NCI-H1105 treated with DMSO at 0.1 percent for 48 hours (cell line): Measurements from ENCODE around the gene TRPM5.
A peak's percentile ranks its signal among the peaks of the same experiment; 100 is the strongest.

Experiments used
- DNase-seq: peaks from one replicate; lab custom pipeline; 2025; lab: John Stamatoyannopoulos, UW

TRPM5 gene

GRCh38 chr11:2420502-2421225 lies 23.6 kb downstream of the TRPM5 start:
- DNase-seq, result peak; percentile 69

GRCh38 chr11:2419638-2420501 lies 24.4 kb downstream of the TRPM5 start:
- no peak for DNase-seq

- no peak for DNase-seq
Measured at GRCh38 chr11:2418693-2419360, 25.5 kb downstream of the TRPM5 start.

DNA sequence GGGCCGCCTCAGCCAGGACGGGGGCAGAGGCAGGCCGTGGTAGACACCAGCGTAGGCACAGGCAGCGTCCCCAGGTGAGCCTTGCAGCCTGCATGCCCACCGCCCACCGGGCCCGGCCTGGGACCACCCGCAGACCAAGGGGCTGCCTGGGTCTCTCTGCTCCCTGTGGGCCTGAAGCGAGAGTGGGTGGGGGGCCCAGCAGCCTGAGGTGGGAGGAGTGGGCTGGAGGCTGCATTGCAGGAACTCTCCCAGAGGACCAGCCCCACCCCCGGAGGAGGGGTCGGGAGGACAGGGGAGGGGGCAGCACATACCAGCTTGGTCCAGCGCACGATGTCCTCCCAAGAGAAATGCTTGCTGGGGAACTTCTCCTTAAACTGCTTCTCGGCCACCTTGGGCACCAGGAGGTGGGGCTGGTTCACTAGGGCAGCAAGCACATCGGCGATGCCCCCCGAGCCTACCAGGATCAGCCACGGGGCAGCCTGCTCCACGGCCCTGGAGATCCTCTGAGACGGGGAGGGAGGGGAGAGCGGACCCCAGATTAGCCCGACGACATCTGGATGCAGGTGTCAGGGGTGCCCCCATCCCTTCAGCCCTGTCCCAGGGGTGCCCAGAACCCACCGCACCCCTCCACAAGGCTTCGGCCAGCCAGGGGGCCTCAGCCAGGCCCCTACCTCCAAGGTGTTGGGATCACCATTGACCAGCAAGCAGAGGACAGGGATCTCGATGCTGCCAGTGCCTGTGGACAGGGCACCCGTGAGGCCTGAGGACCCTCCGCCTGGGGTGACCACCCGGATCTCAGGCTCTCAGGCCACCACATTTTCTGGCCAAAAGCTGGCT lies 26.2 kb downstream of the TRPM5 start:
- DNase-seq, result no peak

DNA sequence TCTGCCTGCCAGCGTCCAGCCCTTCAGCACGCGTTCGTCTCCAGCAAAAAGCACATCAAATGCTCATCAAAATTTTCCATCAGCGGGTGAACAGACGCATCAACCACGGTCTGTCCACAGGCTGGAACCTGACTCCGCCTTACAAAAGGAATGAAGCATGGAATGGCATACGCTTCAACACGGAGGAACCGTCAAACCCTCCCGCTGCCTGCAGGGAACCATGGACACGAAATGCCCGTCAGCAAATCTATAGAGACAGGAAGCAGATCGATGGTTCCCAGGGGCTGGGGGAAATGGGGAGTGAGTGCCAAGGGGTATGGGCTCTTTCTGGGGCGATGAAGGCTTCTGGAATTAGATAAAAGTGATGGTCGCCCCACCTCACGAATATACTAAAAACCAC lies 27.5 kb downstream of the TRPM5 start:
- DNase-seq, result no peak

- no peak for DNase-seq
Measured at GRCh38 chr11:2415601-2416380, 28.5 kb downstream of the TRPM5 start.

GRCh38 chr11:2415171-2415570 lies 29.1 kb downstream of the TRPM5 start:
- DNase-seq, result no peak

GRCh38 chr11:2414616-2415015 lies 29.7 kb downstream of the TRPM5 start:
- DNase-seq, result no peak

DNA sequence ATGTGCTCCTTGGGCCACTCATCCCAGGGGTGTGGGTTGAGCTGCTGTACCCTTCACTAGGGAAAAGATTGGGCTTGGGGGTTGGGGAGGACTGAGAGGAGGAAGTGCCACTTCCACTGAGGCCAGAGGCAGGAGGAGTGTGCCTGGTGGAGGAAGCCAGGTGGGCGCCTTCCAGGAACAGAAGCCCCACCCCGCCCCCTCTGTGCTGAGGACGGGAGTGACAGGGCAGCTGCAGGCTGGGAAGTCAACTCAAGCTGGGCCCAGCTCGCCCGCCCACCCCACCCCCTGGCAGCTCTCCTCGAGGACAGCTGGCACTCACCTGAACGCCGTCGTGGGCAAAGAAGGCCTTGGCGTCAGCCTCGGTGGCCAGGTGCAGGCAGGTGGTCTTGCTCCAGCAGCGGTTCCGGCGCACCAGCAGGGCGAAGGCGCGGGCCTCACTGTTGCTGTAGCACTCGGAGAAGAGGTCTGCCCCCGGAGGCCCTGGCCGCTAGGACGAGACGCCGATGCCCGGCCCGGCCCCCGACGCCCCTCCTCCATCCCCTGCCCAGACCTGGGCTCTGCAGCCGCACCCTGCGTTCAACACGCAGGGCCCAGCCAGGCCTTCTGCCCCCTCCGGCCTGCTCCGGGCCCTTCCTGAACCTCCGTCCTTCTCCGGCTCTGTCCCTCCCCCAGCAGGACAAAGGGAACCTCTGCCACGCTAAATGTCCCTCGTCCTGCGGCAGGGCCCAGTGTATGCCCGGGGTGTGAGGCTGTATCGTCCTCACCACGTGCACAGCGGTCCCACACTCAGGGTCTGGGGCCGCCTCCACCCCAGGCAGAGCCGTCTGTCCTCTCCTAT lies 30.4 kb downstream of the TRPM5 start:
- DNase-seq, result peak; percentile 64

DNA sequence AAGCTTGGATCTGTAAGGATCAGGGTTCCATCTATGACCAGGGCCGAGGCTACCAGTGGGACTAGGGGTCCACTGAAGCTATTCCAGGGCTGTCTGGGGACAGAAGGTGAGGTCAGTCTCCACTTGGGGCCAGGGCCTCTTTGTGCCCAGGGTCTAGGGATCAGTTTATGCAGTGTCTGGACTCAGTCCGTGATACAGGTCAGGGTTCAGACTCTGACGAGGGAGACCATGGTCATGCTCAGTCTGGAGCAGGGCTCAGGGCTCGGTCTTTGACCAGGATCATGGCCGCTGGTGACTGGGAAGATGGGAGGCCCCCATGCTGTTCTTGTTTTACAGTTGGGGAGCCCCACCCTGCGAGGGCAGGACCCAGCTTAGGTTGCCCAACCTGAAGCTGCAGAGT lies 32.0 kb downstream of the TRPM5 start:
- no peak for DNase-seq

DNA sequence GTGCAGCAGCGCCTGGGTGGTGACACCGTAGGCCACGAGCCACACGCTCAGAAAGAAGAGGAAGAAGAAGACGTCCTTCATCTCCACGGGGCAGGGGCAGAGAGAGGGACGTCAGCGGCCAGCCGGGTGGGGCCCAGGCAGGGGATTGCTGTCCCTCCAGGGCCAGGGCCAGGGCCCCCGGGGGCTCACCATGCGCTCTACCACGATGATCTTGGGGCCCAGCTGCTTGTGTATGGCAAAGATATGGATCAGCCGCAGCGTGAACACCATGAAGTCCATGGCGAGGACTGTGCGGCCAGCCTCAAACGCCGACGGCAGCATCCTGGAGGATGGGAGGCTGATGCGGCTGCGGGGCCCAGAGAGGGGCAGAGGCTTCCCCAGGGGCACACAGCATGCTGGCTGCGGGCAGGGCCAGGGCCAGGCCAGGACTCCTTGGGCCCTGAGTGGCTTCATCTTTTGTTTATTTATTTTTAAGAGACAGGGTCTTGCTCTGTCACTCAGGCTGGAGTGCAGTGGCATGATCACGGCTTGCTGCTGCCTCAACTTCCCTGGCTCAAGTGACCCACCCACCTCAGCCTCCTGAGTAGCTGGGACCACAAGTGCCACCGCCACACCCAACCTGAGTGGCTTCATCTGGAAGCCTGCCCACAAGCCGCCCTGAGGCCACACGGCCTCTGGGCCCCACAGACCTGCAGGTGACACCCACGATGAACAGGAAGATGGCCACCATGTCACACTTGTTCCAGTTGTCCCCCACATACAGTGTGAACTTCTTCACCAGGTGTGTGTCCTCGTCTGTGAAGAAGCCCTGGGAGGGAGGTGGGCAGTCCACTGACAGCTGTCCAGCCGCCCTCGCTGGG lies 32.6 kb downstream of the TRPM5 start:
- DNase-seq, result no peak

DNA sequence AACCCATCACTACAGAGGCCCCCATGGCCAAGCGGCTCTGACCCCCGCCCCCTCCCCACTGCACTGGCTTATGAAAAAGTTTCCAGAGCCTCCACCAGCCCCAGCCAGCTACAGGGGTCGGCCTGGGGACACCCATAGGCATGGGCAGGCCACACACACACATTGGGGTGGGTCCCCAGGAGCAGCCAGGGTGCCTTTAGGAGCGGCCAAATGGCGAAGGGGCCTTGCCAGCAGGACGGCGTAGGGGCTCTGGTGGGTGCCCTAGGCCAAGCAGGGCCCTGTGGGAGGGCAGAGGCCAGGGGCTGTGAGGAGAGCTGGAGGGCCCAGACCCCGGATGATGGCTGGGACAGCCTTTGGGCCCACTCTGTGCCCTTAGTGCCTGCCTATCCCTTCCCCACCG lies 33.7 kb downstream of the TRPM5 start:
- DNase-seq, result no peak

DNA sequence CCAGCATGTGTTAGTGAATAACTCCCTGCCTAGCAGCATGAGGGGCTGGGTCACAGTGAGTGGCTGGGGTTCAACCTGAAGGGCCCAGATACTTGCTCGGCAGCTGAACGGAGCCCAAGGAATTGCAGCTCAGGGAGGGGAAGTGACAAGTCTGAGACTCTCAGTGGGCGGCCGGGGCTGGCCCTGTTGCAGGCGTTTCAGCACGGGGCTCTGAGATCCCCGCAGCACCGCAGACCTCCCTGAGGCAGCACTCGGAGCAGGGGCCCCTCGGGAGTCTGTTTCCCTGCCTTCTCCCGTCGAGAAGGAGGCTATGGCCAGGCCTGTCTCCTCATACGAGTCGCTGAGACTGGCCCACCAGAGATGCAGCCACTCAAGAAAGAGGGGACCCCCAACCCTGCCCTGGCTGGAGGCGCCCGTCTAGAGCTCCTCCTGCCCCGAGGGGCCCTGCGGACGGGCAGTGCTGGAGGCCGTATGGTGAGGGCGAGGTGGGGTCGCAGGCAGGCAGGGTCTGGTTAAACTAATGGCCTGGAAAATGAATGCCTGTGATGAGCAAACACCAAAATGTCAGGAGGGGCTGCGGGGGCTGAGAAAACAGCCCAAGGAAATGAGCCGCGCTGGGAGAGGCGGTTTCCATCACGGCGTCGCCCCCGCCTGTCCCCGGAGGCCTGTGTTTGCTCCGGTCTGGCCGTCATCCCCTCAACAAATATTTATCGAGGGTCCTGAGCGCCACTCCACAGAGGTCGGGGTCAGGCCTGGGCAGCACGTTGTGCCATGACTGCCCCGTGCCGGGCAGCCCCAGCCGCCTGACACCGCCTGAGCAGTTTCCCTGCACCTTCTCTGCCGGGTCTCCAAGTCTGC lies 34.5 kb downstream of the TRPM5 start:
- no peak for DNase-seq

- DNase-seq, result no peak
Measured at GRCh38 chr11:2409126-2409525, 35.2 kb downstream of the TRPM5 start.

GRCh38 chr11:2408671-2409070 lies 35.6 kb downstream of the TRPM5 start:
- DNase-seq, result no peak

- no peak for DNase-seq
Measured at GRCh38 chr11:2406878-2407410, 37.4 kb downstream of the TRPM5 start.

GRCh38 chr11:2406451-2406850 lies 37.9 kb downstream of the TRPM5 start:
- DNase-seq, result no peak

DNA sequence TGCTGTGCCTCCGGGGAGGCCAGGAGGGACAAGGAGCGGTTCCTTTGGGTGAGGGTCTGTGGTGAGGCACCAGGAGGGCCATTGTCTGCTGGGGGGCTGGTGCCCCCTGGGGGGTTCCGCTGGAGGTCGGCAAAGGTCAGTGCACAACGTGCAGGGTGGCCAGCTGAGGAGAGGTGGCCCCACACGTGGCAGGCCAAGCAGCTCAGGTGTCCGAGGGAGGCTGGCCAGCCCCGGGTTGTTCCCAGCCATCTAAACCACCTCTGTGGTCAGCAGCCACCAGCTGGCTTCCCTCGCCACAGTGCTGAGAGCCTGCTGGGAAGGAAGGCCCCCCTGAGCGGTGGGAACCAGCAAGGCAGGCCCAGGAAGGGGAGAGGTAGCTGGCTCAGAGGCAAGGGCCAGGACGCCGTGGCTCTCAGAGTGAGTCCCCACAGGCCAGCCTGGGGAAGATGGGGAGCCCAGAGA lies 39.5 kb downstream of the TRPM5 start:
- DNase-seq, result no peak
